Fibroblast of lung (primary cell): Measurements from ENCODE around the gene MRNIP. TPM values are rescaled to one million over a fixed set of nuclear protein-coding genes. Genes with fewer than 3 reads are reported as not detected.

Source experiments
- DNase-seq, 2 donors: peaks; one replicate each; pipeline versions ENCODE4 v3.0.0 to v3.0.0-alpha.2; 2010; ENCODE audit warnings: low read depth in 2 of 2
- H2AFZ ChIP-seq: 2 replicates; pipeline ENCODE4 v1.5.1; 2012; ENCODE audit warnings: low read length, control low read depth, inconsistent platforms
- H3K27ac ChIP-seq: 2 replicates; pipeline ENCODE4 v1.5.1; 2011; ENCODE audit warnings: low read length, control low read depth; ENCODE audit not compliant: insufficient read depth
- H3K27me3 ChIP-seq: 2 replicates; pipeline ENCODE4 v1.5.1; 2011; ENCODE audit warnings: mild to moderate bottlenecking, low read length; ENCODE audit not compliant: control insufficient read depth, insufficient read depth
- H3K36me3 ChIP-seq: 2 replicates; pipeline ENCODE4 v1.5.1; 2011; ENCODE audit warnings: low read length; ENCODE audit not compliant: control insufficient read depth, insufficient read depth
- H3K4me1 ChIP-seq: 2 replicates; pipeline ENCODE4 v1.5.1; 2011; ENCODE audit warnings: low read length; ENCODE audit not compliant: control insufficient read depth, insufficient read depth; ENCODE audit errors: extremely low read depth
- H3K4me2 ChIP-seq: 2 replicates; pipeline ENCODE4 v1.5.1; 2011; ENCODE audit warnings: low read length, control low read depth; ENCODE audit not compliant: insufficient read depth; ENCODE audit errors: extremely low read depth
- H3K4me3 ChIP-seq, 4 experiments: fragments of 200-600 bp in 1 of 4; sonication (generic) in 1 of 4; replicated peaks in 1 of 4; 2 replicates each; pipeline ENCODE4 v1.5.1; 2011 to 2016; ENCODE audit warnings: low read length in 4 of 4, low read depth in 3 of 4, mild to moderate bottlenecking in 3 of 4, control low read depth in 2 of 4, inconsistent platforms in 1 of 4, mixed read lengths in 1 of 4; ENCODE audit not compliant: insufficient read depth in 1 of 4; ENCODE audit errors: control extremely low read depth in 1 of 4
- H3K79me2 ChIP-seq: 2 replicates; pipeline ENCODE4 v1.5.1; 2012; ENCODE audit warnings: mild to moderate bottlenecking, low read length, inconsistent platforms; ENCODE audit not compliant: control insufficient read depth, insufficient read depth
- H3K9ac ChIP-seq: 2 replicates; pipeline ENCODE4 v1.5.1; 2011; ENCODE audit warnings: mild to moderate bottlenecking, low read length, control low read depth; ENCODE audit not compliant: insufficient read depth
- H3K9me3 ChIP-seq: 2 replicates; pipeline ENCODE4 v1.5.1; 2012; ENCODE audit warnings: low read depth, low read length; ENCODE audit not compliant: control insufficient read depth, insufficient read depth
- H4K20me1 ChIP-seq: 2 replicates; pipeline ENCODE4 v1.5.1; 2011; ENCODE audit warnings: low read length; ENCODE audit not compliant: control insufficient read depth, insufficient read depth; ENCODE audit errors: extremely low read depth
- EZH2 ChIP-seq: IDR thresholded peaks from 2 replicates; pipeline ENCODE4 v1.5.1; 2012; ENCODE audit warnings: low read length, control low read depth, mild to moderate bottlenecking; ENCODE audit errors: missing control alignments
- polyA plus RNA-seq, 2 donors: library from polyadenylated mRNA; depleted of rRNA in 1 of 2; stranded (reverse) in 1 of 2; unstranded in 1 of 2; fragments of >200 nt; gene quantifications; 2 replicates each; pipeline ENCODE4 v1.2.1, GENCODE V29; 2011 to 2012; ENCODE audit warnings: missing spikeins in 1 of 2
- total RNA-seq: library from RNA; depleted of rRNA; stranded (reverse); fragments of >200 nt; gene quantifications from 2 replicates; pipeline ENCODE4 v1.2.1, GENCODE V29; 2014
- TF ChIP-seq, protein P1 (sequence below), 2 donors: IDR thresholded peaks in 1 of 2; conservative IDR thresholded peaks in 1 of 2; 1 replicate in 1 of 2; 2 replicates in 1 of 2; pipeline ENCODE4 v1.5.1; 2011 to 2012; ENCODE audit warnings: low read length in 2 of 2, control low read depth in 1 of 2, inconsistent platforms in 1 of 2, low read depth in 1 of 2, mild to moderate bottlenecking in 1 of 2

MRNIP gene
- total and polyA plus RNA-seq, 2 donors (not counting 1 experiment from before 2014, with no cell fraction given): 8.6 to 21.0 TPM

DNA sequence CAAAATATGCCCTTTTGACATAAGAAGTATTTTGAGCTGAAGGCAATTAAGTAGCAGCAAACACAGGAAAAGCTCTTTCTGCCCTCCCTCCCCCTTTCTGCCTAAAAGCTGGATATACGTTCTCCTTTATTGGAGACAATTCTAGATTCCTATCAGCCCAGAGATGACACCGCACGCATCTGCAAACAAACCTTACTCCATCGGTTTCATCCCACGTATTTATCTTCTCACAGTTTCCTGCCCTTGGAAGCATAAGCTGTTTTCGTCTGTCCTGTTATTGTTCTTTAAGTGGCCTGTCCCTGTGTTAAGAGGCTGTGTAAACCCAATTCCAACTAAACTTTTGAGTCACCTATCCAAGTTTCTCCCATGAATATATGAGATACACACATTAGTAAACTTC, 37.2 kb upstream of the MRNIP start:
- no peaks in the 10 kb centered on the region for H3K9me3 ChIP-seq
- no peak for TF ChIP-seq EZH2
- TF ChIP-seq, protein P1, sequence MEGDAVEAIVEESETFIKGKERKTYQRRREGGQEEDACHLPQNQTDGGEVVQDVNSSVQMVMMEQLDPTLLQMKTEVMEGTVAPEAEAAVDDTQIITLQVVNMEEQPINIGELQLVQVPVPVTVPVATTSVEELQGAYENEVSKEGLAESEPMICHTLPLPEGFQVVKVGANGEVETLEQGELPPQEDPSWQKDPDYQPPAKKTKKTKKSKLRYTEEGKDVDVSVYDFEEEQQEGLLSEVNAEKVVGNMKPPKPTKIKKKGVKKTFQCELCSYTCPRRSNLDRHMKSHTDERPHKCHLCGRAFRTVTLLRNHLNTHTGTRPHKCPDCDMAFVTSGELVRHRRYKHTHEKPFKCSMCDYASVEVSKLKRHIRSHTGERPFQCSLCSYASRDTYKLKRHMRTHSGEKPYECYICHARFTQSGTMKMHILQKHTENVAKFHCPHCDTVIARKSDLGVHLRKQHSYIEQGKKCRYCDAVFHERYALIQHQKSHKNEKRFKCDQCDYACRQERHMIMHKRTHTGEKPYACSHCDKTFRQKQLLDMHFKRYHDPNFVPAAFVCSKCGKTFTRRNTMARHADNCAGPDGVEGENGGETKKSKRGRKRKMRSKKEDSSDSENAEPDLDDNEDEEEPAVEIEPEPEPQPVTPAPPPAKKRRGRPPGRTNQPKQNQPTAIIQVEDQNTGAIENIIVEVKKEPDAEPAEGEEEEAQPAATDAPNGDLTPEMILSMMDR (conservative IDR thresholded peaks at IDR 0.05 in 1 of 2, IDR thresholded peaks at IDR 0.05 in 1 of 2; ENCODE audit: low read depth in 1 of 2, low read length in 2 of 2): no peak
- H3K27ac ChIP-seq: no peak overlapping the region
- H3K27me3 ChIP-seq: no peaks in the 10 kb centered on the region
- no peak for DNase-seq
- H3K9ac ChIP-seq: no peak overlapping the region
- H3K79me2 ChIP-seq: peaks cover 2% of the 10 kb centered on the region
- no peak overlapping the region for H3K4me2 ChIP-seq
- H2AFZ ChIP-seq: no peak overlapping the region
- no peaks in the 10 kb centered on the region for H3K4me1 ChIP-seq
- no peak overlapping the region for H3K4me3 ChIP-seq
- peaks cover 25% of the 10 kb centered on the region for H3K36me3 ChIP-seq
- H4K20me1 ChIP-seq: no peaks in the 10 kb centered on the region

DNA sequence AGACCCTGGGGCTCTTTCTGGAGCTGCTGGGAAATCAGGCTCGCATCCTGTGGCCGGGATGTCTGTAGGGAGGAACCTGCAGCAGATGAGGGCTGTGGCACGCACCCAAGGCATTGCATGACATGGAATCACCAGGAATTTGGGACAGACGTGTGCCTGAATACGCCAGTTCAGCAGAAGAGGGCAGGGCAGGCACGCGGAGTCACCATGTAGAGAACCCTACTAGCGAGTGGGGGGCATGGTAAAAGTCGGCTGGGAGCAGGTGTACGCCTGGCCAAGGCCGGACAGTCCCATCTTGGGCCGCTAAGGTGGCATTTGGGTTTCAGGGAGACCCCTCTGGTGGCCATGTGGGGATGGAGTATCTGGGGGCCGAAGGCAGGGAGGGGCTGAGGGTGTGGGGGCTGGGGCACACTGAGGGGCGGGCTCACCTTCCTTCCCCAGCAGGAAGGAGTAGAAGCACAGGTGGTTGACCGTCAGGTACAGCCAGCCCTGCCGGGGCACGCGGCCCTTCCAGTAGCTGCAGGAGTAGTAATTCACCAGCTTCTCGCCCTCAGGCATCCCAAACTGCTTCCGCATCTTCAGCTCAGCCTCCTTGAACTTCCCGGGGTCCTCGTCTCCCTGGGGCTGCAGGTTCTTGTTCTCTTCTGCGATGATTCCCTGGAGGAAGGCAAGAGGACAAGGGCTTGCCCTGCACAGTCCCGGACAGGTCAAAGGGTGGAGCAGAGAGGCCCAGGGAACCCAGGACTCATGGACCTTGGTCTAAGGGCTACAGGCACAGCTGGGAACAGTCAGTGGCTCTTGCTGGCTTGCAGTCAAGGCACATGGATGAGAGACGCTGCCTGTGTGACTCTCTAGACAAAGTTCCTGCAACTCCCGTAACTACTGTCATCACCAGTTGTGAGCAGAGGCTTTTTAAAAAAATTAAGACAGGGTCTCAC, 35.6 kb upstream of the MRNIP start:
- no peaks in the 10 kb centered on the region for H4K20me1 ChIP-seq
- H3K9ac ChIP-seq: no peak overlapping the region
- peaks cover 32% of the 10 kb centered on the region for H3K36me3 ChIP-seq
- H2AFZ ChIP-seq: no peak overlapping the region
- DNase-seq: no peak
- H3K27me3 ChIP-seq: no peaks in the 10 kb centered on the region
- no peak overlapping the region for H3K27ac ChIP-seq
- no peak overlapping the region for H3K4me3 ChIP-seq
- H3K79me2 ChIP-seq: no peaks in the 10 kb centered on the region
- no peak for TF ChIP-seq EZH2
- TF ChIP-seq, protein P1 (conservative IDR thresholded peaks at IDR 0.05 in 1 of 2, IDR thresholded peaks at IDR 0.05 in 1 of 2; ENCODE audit: low read depth in 1 of 2, low read length in 2 of 2): no peak
- H3K9me3 ChIP-seq: no peaks in the 10 kb centered on the region
- no peaks in the 10 kb centered on the region for H3K4me1 ChIP-seq
- H3K4me2 ChIP-seq: no peak overlapping the region

DNA sequence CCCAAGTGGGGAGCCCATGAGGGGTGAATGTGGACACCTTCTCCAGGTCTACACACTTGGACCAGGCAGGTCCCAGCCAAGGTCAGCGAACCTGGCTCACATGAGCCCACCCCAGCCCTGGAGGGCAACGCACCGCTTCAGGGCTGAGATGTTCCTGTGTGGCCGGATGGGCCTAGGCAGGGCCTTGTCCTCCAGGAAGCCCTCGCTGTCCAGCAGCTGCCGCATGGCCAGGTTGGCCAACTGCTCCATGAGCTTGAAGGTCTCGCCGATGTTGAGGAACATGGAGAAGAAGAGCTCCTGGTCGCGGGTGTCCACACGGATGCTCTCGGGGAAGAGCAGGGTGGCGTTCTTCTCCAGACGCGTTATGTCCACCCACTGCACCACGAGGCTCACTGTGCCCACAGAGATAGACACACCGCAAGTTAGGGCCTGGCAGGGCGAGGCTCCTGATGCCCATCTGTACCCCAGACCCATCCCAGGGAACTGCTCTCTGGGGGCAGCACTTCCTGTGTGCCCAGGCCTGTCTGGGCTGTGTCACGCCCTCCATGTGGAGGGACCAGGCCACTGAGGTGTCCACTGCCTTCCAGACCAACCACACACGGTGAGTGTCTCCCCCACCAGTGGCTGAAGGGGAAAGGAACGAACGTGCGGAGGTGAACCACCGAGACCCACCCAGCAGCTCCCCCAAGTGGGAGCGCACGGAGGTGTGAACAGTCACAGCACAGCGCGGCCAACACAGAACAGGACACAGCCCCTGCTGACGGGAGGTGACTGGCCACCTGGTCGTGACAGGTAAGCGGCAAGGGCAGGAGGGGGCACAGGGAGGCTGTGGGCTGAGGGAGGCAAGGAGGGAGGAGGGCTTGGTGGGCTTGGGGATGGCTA, 34.7 kb upstream of the MRNIP start:
- TF ChIP-seq, protein P1 (conservative IDR thresholded peaks at IDR 0.05 in 1 of 2, IDR thresholded peaks at IDR 0.05 in 1 of 2; ENCODE audit: low read depth in 1 of 2, low read length in 2 of 2): no peak
- no peak for TF ChIP-seq EZH2
- Histone ChIP-seq H3K36me3 (peaks cover 30% of the 10 kb centered on the region), H3K27me3 (no peaks in the 10 kb centered on the region), H3K4me2 (no peak overlapping the region), H4K20me1 (no peaks in the 10 kb centered on the region), H3K9ac (no peak overlapping the region), H3K27ac (no peak overlapping the region), H3K4me3 (no peak overlapping the region), H3K9me3 (no peaks in the 10 kb centered on the region), H2AFZ (no peak overlapping the region), H3K4me1 (no peaks in the 10 kb centered on the region), H3K79me2 (no peaks in the 10 kb centered on the region)
- no peak for DNase-seq
